Stimulated activated CD4-positive, alpha-beta T cell treated with anti-CD3 and anti-CD28 coated beads, Interleukin-1b, Interleukin-23, amount 100 ng/mL, for 48 hours (primary cell): ENCODE results near the gene MUC21.
A peak's percentile ranks its signal among the peaks of the same experiment; 100 is the strongest.
"Not testable (repeated sequence)": the region's sequence is repeated elsewhere in the genome, so short reads cannot be mapped to it uniquely, and the experiment has no call there.

ENCODE experiments used
- DNase-seq: peaks from one replicate; pipeline ENCODE4 v3.0.0-alpha.2; 2020

MUC21 gene

DNA sequence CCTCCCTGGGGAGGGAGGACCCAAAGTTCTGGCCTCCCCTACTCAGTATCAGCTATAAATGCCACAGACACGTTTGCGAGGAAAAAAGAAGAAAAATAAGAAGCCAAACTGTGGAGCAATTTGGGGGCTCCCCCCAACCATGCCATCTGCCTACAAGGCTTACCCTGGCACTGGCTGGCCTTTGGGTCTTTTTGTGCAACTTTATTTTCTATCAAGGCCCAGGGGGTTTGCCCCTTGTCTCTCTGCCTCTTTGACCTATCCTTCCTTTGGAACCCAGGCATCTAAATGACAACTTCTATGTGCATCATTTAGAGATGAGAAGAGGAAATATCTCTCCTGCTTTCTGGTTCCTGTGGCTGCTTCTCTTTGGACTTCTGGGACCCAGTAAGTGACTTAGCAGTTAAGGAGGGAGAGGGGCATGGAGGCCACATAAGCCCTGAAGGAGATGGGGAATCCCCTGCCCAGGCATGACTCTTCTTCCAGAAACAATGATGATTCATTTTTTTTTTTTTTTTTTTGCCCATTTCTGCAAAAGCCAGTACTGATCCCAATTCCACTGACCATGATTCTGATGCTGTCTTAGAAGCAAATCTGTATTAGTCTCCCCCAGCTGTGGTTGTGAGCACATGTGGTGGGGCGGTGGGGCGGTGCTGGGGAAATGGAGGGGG is 27.0 kb downstream of the MUC21 start, which contains the start of gene MUC22:
TSS of gene MUC22 (plus strand) at position 82 of the 668 bp plus-strand sequence. CDS start at position 315, 233 bp downstream.
- DNase-seq = peak; percentile 33

DNA sequence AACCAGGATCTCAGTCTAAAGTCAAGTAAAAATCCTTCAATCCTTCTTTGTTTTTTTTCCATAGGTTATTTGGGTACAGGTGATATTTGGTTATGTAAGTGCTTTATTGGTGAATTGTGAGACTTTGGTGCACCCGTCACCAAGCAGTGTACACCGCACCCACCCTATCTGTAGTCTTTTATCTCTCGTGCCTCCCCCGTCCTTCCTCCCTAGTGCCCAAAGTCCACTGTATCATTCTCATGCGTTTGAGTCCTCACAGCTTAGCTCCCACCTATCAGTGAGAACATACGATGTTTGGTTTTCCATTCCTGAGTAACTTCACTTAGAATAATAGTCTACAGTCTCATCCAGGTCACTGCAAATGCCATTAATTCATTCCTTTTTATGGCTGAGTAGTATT is 27.6 kb downstream of the MUC21 start:
- no peak for DNase-seq

DNA sequence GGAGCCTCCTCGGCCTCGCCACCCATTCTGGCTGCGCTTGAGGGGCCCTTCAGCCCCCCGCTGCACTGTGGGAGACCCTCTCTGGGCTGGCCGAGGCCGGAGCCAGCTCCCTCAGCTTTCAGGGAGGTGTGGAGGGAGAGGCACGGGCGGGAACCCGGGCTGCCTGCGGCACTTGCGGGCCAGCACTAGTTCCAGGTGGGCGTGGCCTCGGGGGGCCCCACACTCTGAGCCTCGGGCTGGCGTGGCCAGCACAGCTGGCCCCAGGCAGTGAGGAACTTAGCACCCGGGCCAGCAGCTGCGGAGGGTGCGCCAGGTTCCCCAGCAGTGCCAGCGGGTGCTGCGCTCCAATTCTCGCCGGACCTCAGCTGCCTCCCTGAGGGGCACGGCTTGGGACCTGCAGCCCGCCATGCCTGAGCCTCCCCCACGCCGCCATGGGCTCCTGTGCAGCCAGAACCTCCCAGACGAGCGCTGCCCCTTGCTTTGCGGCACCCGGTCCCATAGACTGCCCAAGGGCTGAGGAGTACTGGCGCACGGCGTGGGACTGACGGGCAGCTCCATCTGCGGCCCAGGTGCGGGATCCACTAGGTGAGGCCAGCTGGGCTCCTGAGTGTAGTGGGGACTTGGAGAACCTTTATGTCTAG is 33.3 kb downstream of the MUC21 start:
- no peak for DNase-seq

DNA sequence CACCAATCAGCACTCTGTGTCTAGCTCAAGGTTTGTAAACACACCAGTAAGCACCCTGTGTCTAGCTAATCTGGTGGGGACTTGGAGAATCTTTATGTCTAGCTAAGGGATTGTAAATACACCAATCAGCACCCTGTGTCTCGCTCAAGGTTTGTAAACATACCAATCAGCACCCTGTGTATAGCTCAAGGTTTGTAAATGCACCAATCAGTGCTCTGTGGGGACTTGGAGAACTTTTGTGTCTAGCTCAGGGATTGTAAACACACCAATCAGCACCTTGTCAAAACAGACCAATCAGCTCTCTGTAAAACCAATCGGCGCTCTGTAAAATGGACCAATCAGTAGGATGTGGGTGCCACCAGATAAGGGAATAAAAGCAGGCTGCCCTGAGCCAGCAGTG is 33.9 kb downstream of the MUC21 start:
- not testable (repeated sequence) for DNase-seq

DNA sequence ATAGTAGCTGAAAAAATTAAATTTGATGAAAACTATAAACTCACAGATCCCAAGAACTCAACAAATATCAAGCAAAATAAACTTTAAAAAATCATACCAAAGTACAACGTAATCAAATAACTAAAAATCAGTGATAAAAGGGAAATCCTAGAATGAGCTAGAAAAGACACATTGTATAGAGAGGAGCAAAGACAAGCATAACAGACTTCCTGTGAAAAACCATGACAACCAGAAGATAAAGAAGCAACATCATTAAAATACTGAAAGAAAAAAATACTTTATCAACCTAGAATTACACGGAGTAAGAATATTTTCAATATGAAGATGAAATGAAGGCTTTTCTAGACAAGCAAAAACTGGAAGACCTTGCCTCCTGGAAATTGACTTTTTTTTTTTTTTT is 36.5 kb downstream of the MUC21 start:
- DNase-seq = no peak

DNA sequence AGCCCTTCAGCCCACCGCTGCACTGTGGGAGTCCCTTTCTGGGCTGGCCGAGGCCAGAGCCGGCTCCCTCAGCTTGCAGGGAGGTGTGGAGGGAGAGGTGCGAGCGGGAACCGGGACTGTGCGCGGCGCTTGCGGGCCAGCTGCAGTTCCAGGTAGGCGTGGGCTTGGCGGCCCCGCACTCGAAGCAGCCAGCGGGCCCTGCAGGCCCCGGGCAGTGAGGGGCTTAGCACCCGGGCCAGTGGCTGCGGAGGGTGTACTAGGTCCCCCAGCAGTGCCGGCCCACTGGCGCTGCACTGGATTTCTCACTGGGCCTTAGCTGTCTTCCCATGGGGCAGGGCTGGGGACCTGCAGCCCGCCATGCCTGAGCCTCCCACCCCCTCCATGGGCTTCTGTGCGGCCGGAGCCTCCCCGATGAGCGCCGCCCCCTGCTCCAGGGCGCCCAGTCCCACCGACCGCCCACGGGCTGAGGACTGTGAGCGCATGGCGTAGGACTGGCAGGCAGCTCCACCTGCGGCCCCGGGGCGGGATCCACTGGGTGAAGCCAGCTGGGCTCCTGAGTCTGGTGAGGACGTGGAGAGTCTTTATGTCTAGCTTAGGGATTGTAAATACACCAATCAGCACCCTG is 37.2 kb downstream of the MUC21 start:
- not testable (repeated sequence) for DNase-seq

DNA sequence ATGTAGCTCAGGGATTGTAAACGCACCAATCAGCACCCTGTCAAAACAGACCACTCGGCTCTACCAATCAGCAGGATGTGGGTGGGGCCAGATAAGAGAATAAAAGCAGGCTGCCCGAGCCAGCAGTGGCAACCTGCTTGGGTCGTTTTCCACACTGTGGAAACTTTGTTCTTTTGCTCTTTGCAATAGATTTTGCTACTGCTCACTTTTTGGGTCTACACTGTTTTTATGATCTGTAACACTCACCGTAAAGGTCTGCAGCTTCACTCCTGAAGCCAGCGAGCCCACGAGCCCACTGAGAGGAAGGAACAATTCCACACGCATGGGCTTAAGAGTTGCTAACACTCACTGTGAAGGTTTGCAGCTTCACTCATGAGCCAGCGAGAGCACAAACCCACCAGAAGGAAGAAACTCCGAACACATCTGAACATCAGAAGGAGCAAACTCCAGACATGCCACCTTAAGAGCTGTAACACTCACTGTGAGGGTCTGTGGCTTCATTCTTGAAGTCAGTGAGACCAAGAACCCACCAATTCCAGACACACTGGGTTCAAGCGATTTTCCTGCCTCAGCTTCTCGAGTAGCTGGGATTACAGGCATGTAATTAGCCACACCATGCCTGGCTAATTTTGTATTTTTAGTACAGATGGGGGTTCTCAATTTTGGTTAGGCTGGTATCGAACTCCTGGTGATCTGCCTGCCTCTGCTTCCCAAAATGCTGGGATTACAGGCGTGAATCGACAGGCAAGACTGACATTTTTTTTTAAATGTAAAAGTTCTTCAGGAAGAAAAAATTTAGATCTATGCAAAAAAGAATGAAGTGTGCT is 38.4 kb downstream of the MUC21 start:
- DNase-seq = not testable (repeated sequence)

DNA sequence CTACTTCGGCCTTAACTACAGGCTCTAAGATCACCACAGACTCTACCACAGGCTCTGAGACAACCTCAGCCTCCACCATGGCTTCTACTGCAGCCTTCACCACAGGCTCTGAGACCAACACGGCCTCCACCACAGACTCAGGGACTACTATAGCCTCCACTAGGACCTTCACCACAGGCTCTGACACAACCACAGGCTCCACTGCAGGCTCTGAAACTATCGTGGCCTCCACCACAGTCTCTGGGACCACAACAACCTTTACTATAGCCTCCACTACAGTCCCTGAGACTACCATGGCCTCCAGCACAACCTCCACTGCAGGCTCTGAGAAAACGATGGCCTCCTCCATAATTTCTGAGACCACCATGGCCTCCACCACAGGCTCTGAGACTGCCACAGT is 42.1 kb downstream of the MUC21 start:
- no peak for DNase-seq

DNA sequence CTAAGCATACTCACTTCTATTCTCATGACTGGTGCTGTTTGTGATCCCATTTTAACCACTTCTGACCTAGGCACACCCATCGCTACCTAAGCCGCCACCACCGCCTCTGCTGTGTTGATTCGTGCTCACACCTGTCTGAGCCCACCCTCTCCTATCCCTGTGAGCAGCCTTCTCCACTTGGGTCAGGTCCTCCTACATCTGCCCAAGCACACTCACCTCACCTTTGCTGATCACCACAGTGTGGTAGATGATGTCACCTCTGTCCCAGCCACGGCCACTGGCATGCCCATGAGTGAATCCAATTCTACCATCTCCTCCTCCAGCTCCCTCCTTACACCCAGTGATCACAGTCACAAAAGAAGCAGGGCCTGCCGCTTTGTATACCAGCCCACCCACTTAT is 47.6 kb downstream of the MUC21 start:
- peak; percentile 14 for DNase-seq

DNA sequence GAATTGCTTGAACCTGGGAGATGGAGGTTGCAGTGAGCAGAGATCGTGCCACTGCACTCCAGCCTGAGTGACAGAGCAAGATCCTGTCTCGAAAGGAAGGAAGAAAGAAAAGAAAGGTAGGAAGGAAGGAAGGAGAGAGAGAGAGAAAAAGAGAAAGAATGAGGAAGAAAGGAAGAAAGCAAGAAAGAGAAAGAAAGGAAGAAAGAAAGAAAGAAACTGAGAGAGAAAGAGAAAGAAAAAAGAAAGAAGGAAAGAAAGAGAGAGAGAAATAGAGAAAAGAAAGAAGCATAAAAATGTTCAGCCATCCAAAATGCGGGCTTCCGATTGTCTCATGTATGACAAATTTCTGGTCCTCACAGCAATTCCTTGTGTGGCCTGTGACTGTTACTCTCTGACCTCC is 49.6 kb downstream of the MUC21 start:
- DNase-seq = no peak

DNA sequence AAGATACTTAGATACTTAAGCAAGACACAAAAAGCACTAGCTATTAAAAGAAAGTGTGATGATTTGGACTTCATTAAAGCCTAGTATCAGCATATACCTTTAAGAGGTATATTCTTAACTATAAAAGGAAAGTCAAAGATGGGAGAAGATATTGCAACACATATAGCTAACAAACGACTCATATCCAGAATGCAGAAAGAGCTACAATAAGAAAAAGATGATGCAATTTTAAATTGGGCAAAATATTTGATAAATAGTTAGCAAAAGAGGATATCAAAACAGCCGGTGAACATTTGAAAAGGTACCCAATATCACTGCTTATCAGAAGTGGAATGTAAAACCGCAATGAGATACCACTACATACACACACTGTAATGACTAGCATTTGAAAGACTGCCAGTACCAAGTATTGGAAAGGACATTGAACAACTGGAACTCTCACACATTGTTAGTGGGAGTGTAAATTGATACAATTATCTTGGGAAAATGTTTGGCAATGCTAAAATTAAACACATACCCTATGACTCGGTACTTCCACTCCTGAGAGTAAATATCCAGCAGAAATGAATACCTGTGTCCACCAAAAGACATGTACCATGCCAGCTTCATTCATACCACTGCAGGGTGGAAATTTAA is 52.5 kb downstream of the MUC21 start:
- no peak for DNase-seq

DNA sequence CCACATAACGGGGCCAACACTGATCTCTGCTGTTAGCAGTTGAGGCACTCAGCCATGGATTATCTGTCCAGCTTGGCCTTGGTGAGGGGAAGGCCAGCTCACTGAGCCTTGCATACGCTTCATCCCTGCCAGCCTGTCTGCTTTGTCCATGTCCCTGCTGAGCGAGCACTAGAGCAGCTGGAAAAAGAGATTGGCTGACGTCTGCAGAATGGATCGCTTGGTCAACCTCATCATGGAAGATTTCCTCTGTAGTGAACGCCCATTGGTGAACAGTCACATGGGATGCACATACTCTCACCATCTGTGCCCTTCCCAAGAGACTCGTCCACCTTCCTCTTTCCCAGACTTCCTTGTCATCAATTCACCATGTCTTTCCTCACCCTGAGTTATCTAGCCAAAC is 53.7 kb downstream of the MUC21 start:
- no peak for DNase-seq

DNA sequence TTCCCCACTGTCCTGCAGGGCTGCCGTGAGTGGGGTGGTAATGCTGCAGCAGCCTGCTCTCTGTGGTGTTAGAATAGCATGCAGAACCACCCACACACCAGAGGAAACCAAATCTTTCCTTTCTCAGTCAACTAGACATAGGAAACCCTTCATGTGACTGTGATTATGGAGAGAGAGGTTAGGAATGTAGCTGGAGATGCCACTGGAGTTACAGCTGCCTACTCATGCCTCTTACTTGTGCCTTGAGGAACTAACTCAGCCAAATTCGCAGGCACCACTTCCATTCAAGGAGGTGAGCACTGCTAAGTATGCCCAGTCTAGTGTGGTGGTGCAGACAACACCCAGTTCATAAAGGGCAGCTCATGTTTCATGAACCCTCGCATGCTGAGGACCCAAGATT is 54.2 kb downstream of the MUC21 start:
- DNase-seq = no peak

DNA sequence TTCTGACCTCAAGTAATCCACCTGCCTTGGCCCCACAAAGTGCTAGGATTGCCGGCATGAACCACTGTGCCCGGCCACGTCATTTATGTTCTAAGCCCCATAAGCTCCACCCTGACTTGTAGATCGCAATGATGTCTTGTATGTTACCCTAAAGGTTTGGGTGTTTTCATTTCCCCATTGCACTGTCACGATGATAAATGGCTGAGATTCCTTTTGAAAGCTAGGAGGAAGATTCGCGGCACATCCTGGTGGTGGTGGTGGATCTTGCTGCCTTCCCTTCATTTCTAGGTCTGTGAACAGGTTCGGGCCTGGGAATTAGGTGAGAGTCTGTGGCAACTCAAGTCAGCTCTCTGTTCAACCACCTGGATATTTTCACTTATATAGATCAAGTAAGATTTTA is 55.0 kb downstream of the MUC21 start:
- no peak for DNase-seq
